Tibial nerve (tissue), 4 donors: ENCODE data around the gene GNG3.

Experiments used
- EP300 ChIP-seq, 2 donors: sonication (generic); formaldehyde crosslinking; IDR thresholded peaks; one replicate each; pipeline ENCODE4 v1.6.1; 2017; ENCODE audit warnings: antibody characterized with exemption in 2 of 2, mild to moderate bottlenecking in 1 of 2
- POLR2A ChIP-seq, 2 donors: fragments of 450-650 bp; IDR thresholded peaks; one replicate each; pipeline ENCODE4 v1.6.1; 2017; ENCODE audit warnings: antibody characterized with exemption in 2 of 2, mild to moderate bottlenecking in 2 of 2, moderate library complexity in 2 of 2
- TF ChIP-seq, protein P1 (sequence below), 5 experiments: fragments of 200-600 bp in 3 of 5; fragments of 450-650 bp in 2 of 5; sonication (generic) in 3 of 5; IDR thresholded peaks; one replicate each; pipeline ENCODE4 v1.5.1; 2016 to 2019; ENCODE audit warnings: antibody characterized with exemption in 5 of 5, mild to moderate bottlenecking in 3 of 5, moderate library complexity in 2 of 5

- TF ChIP-seq, protein P1, sequence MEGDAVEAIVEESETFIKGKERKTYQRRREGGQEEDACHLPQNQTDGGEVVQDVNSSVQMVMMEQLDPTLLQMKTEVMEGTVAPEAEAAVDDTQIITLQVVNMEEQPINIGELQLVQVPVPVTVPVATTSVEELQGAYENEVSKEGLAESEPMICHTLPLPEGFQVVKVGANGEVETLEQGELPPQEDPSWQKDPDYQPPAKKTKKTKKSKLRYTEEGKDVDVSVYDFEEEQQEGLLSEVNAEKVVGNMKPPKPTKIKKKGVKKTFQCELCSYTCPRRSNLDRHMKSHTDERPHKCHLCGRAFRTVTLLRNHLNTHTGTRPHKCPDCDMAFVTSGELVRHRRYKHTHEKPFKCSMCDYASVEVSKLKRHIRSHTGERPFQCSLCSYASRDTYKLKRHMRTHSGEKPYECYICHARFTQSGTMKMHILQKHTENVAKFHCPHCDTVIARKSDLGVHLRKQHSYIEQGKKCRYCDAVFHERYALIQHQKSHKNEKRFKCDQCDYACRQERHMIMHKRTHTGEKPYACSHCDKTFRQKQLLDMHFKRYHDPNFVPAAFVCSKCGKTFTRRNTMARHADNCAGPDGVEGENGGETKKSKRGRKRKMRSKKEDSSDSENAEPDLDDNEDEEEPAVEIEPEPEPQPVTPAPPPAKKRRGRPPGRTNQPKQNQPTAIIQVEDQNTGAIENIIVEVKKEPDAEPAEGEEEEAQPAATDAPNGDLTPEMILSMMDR (IDR thresholded peaks at IDR 0.05), result no peak
- TF ChIP-seq POLR2A (IDR thresholded peaks at IDR 0.05) (no peak), EP300 (IDR thresholded peaks at IDR 0.05) (no peak)
These were observed at the start of gene GNG3, which contains the start of gene BSCL2 for GRCh38 chr11:62707277-62707861.
